Measurements from ENCODE around the gene RTF2. TPM values are rescaled to one million over a fixed set of nuclear protein-coding genes. Genes with fewer than 3 reads are reported as not detected.

Gene RTF2
- polyA plus RNA-seq, 1 donor (not counting 4 experiments of a cell fraction or from before 2014, with no cell fraction given): 63.4 TPM

GRCh38 chr20:56542489-56543030 is 74.1 kb downstream of the RTF2 start:
- H2AFZ ChIP-seq (ENCODE audit: control insufficient read depth, low read length): no peak overlapping the region
- DNase-seq (ENCODE audit: low read depth, low spot score) (no peak), FAIRE-seq (no peak)
- no peaks in the 10 kb centered on the region for H4K20me1 ChIP-seq (ENCODE audit: control insufficient read depth, extremely low read depth, insufficient read depth, low read length)
- H3K4me3 ChIP-seq (ENCODE audit: control insufficient read depth in 2 of 3, extremely low read depth in 1 of 3, insufficient read depth in 2 of 3, low read depth in 1 of 3, low read length in 3 of 3): no peak overlapping the region
- no peaks in the 10 kb centered on the region for H3K27me3 ChIP-seq (ENCODE audit: control insufficient read depth, extremely low read depth, insufficient read depth, low read length)
- H3K79me2 ChIP-seq (ENCODE audit: control insufficient read depth, insufficient read depth, low read length): no peaks in the 10 kb centered on the region
- no peaks in the 10 kb centered on the region for H3K36me3 ChIP-seq (ENCODE audit: control insufficient read depth in 2 of 2, extremely low read depth in 1 of 2, insufficient read depth in 2 of 2, low read length in 2 of 2)
- no peaks in the 10 kb centered on the region for H3K9me3 ChIP-seq (ENCODE audit: control insufficient read depth, low read depth, low read length)
- no peaks in the 10 kb centered on the region for H3K9me1 ChIP-seq (ENCODE audit: control insufficient read depth, extremely low read depth, insufficient read depth, low read length)
- H3K27ac ChIP-seq (ENCODE audit: control insufficient read depth, insufficient read depth, low read length): no peak overlapping the region
- dilution Hi-C loops (cut with MboI; ENCODE audit: extremely low pct_ligation_motif_present, low sequenced_read_pairs): no loop called here
- no peak overlapping the region for H3K4me2 ChIP-seq (ENCODE audit: control insufficient read depth, extremely low read depth, insufficient read depth, low read depth, low read length)
- no peak overlapping the region for H3K9ac ChIP-seq (ENCODE audit: control insufficient read depth, extremely low read depth, insufficient read depth, low read length)
- TF ChIP-seq EZH2 (IDR thresholded peaks at IDR 0.05; ENCODE audit: low read length) (no peak), CTCF (optimal IDR thresholded peaks at IDR 0.05 in 1 of 3, IDR thresholded peaks at IDR 0.05 in 1 of 3, conservative IDR thresholded peaks at IDR 0.05 in 1 of 3; ENCODE audit: extremely low read depth in 1 of 3, insufficient read depth in 2 of 3, low read length in 3 of 3) (no peak)
- no peaks in the 10 kb centered on the region for H3K4me1 ChIP-seq (ENCODE audit: control insufficient read depth, extremely low read depth, insufficient read depth, low read length)

GRCh38 chr20:56551571-56551970 is 83.1 kb downstream of the RTF2 start:
- Histone ChIP-seq H3K4me1 (ENCODE audit: control insufficient read depth, extremely low read depth, insufficient read depth, low read length) (peaks cover 9% of the 10 kb centered on the region), H2AFZ (ENCODE audit: control insufficient read depth, low read length) (no peak overlapping the region), H3K27ac (ENCODE audit: control insufficient read depth, insufficient read depth, low read length) (no peak overlapping the region), H4K20me1 (ENCODE audit: control insufficient read depth, extremely low read depth, insufficient read depth, low read length) (no peaks in the 10 kb centered on the region), H3K9me1 (ENCODE audit: control insufficient read depth, extremely low read depth, insufficient read depth, low read length) (no peaks in the 10 kb centered on the region), H3K4me2 (ENCODE audit: control insufficient read depth, extremely low read depth, insufficient read depth, low read depth, low read length) (no peak overlapping the region), H3K36me3 (ENCODE audit: control insufficient read depth in 2 of 2, extremely low read depth in 1 of 2, insufficient read depth in 2 of 2, low read length in 2 of 2) (no peaks in the 10 kb centered on the region), H3K79me2 (ENCODE audit: control insufficient read depth, insufficient read depth, low read length) (no peaks in the 10 kb centered on the region), H3K9ac (ENCODE audit: control insufficient read depth, extremely low read depth, insufficient read depth, low read length) (no peak overlapping the region), H3K4me3 (ENCODE audit: control insufficient read depth in 2 of 3, extremely low read depth in 1 of 3, insufficient read depth in 2 of 3, low read depth in 1 of 3, low read length in 3 of 3) (no peak overlapping the region), H3K9me3 (ENCODE audit: control insufficient read depth, low read depth, low read length) (no peaks in the 10 kb centered on the region), H3K27me3 (ENCODE audit: control insufficient read depth, extremely low read depth, insufficient read depth, low read length) (no peaks in the 10 kb centered on the region)
- DNase-seq (ENCODE audit: low read depth, low spot score) (no peak), FAIRE-seq (no peak)
- dilution Hi-C loops (cut with MboI; ENCODE audit: extremely low pct_ligation_motif_present, low sequenced_read_pairs): no loop called here
- no peak for TF ChIP-seq CTCF (optimal IDR thresholded peaks at IDR 0.05 in 1 of 3, IDR thresholded peaks at IDR 0.05 in 1 of 3, conservative IDR thresholded peaks at IDR 0.05 in 1 of 3; ENCODE audit: extremely low read depth in 1 of 3, insufficient read depth in 2 of 3, low read length in 3 of 3)
- no peak for TF ChIP-seq EZH2 (IDR thresholded peaks at IDR 0.05; ENCODE audit: low read length)
